Measurements from ENCODE around the gene ASGR1. TPM values are rescaled to one million over a fixed set of nuclear protein-coding genes. Genes with fewer than 3 reads are reported as not detected.

The ASGR1 gene
- total RNA-seq, result 1 to 10 TPM; 1.0 to 1.4 (median 1.3) TPM

- no peak for DNase-seq (ENCODE audit: low spot score in 2 of 2)
Measured at GRCh38 chr17:7179317-7180254, at the start of gene ASGR1. TSS of gene ASGR1 (minus strand) at chr17:7179370. CDS start at chr17:7178563, 807 bp downstream.

DNA sequence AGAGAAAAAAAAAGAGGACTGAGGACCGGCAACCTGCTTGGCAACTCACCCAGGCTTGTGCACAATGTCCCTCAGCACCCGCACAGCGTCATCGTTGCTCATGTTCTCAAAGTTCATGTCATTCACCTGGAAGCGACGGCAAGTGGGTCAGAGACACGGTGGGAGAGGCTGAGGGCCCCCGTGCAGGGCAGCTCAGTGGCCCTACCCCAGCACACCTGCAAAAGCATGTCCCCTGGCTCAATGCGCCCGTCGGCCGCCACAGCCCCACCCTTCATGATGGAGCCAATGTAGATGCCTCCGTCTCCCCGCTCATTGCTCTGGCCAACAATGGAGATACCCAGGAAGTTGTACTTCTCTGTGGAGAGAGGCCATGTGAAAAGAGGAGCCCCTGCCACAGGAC is 49.8 kb upstream of the ASGR1 start:
- intact Hi-C loops (cut with DNase I; ENCODE audit: low total_unique reads), result no loop called here
- H3K36me3 ChIP-seq, result no peaks in the 10 kb centered on the region
- peaks cover 0 to 3% of the 10 kb centered on the region in 2 donors for H3K4me1 ChIP-seq
- H3K27ac ChIP-seq, result peak overlapping the region; percentile 69 to 88
- DNase-seq (ENCODE audit: low spot score in 2 of 2), result no peak
- H3K9me3 ChIP-seq, result no peaks in the 10 kb centered on the region
- TF ChIP-seq POLR2AphosphoS5 (IDR thresholded peaks at IDR 0.05) (no peak), POLR2A (IDR thresholded peaks at IDR 0.05) (no peak), CTCF (IDR thresholded peaks at IDR 0.05) (no peak)
- no peak overlapping the region for H3K4me3 ChIP-seq
- no peaks in the 10 kb centered on the region for H3K27me3 ChIP-seq

More at GRCh38 chr17:7179317-7180254, at the start of gene ASGR1:
- no peaks in the 10 kb centered on the region for H3K9me3 ChIP-seq
- no peaks in the 10 kb centered on the region for H3K36me3 ChIP-seq
- peak within 1 kb of the TSS in 2 of 3 donors; percentile 50 to 65 for H3K4me3 ChIP-seq
- TF ChIP-seq POLR2A (IDR thresholded peaks at IDR 0.05) (no peak), CTCF (IDR thresholded peaks at IDR 0.05) (no peak), POLR2AphosphoS5 (IDR thresholded peaks at IDR 0.05) (no peak)
- no peaks in the 10 kb centered on the region for H3K27me3 ChIP-seq
- H3K4me1 ChIP-seq, result peaks cover 0 to 13% of the 10 kb centered on the region in 2 donors
- H3K27ac ChIP-seq, result no peak within 1 kb of the TSS
- intact Hi-C loops (cut with DNase I; ENCODE audit: low total_unique reads), result no loop called here

- no peaks in the 10 kb centered on the region for H3K36me3 ChIP-seq
- TF ChIP-seq POLR2AphosphoS5 (IDR thresholded peaks at IDR 0.05) (no peak), POLR2A (IDR thresholded peaks at IDR 0.05) (no peak), CTCF (IDR thresholded peaks at IDR 0.05) (no peak)
- peak overlapping the region; percentile 69 to 88 for H3K27ac ChIP-seq
- peaks cover 0 to under 1% of the 10 kb centered on the region in 2 donors for H3K4me1 ChIP-seq
- no peaks in the 10 kb centered on the region for H3K27me3 ChIP-seq
- intact Hi-C loops (cut with DNase I; ENCODE audit: low total_unique reads), result no loop called here
- no peak overlapping the region for H3K4me3 ChIP-seq
- no peak for DNase-seq (ENCODE audit: low spot score in 2 of 2)
- H3K9me3 ChIP-seq, result no peaks in the 10 kb centered on the region
Measured at GRCh38 chr17:7226721-7227710, 47.8 kb upstream of the ASGR1 start.

DNA sequence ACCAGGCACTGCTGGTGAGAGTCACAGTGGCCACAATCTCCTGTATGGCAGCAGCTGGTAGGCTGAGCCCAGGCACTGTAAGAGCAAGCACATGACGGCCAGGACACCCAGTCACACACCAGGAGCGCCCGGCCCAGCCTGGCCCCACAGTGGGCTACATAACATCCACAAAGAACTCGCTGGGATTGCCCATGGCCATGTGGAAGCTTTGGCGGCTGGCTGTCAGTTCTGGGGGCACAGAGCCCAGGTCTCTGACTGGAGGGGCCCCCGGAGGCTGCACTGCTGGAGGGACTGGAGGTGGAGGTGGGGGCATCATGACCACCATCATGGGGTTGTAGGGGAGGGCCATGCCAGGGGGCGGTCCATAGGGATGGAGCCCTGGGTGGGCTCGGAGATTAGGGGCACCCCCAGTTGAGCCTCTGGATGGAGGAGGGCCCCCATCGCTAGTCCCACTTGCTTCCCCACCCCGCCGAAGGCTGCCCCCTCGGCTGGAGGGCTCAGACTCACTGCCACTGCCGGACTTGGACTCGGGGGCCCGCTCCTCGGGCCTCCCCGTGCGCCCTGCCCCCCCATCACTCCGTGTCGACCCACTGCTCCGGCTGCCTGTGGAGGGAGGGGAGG is 46.7 kb upstream of the ASGR1 start:
- no peak overlapping the region for H3K4me3 ChIP-seq
- H3K9me3 ChIP-seq, result no peaks in the 10 kb centered on the region
- no peak for DNase-seq (ENCODE audit: low spot score in 2 of 2)
- no peaks in the 10 kb centered on the region for H3K36me3 ChIP-seq
- intact Hi-C loops (cut with DNase I; ENCODE audit: low total_unique reads), result no loop called here
- H3K27me3 ChIP-seq, result no peaks in the 10 kb centered on the region
- peaks cover 3 to 8% of the 10 kb centered on the region in 2 donors for H3K4me1 ChIP-seq
- TF ChIP-seq CTCF (IDR thresholded peaks at IDR 0.05) (no peak), POLR2A (IDR thresholded peaks at IDR 0.05) (no peak), POLR2AphosphoS5 (IDR thresholded peaks at IDR 0.05) (no peak)
- H3K27ac ChIP-seq, result peak overlapping the region; percentile 21 to 88

Measured in breast epithelium (tissue), 4 donors.